Endothelial cell (in vitro differentiated cells): ENCODE measurements around the gene ZNF79. TPM values are rescaled to one million over a fixed set of nuclear protein-coding genes. Genes with fewer than 3 reads are reported as not detected.

ENCODE experiments used
- DNase-seq: peaks from one replicate; pipeline ENCODE4 v3.0.0; 2021; ENCODE audit warnings: low spot score
- H3K27ac Mint-ChIP-seq: one replicate; pipeline ENCODE4 v1.8.0; 2021; ENCODE audit warnings: mixed read lengths, inconsistent platforms; ENCODE audit not compliant: unreplicated experiment
- H3K27me3 Mint-ChIP-seq: one replicate; pipeline ENCODE4 v1.8.0; 2021; ENCODE audit warnings: mild to moderate bottlenecking, moderate library complexity, mixed read lengths, inconsistent platforms; ENCODE audit not compliant: unreplicated experiment
- H3K36me3 Mint-ChIP-seq: one replicate; pipeline ENCODE4 v1.8.0; 2021; ENCODE audit warnings: mild to moderate bottlenecking, low read depth, mixed read lengths, inconsistent platforms; ENCODE audit not compliant: unreplicated experiment
- H3K4me1 Mint-ChIP-seq: one replicate; pipeline ENCODE4 v1.8.0; 2021; ENCODE audit warnings: mild to moderate bottlenecking, mixed read lengths, inconsistent platforms; ENCODE audit not compliant: unreplicated experiment
- H3K4me3 Mint-ChIP-seq: one replicate; pipeline ENCODE4 v1.8.0; 2021; ENCODE audit warnings: mild to moderate bottlenecking, mixed read lengths, inconsistent platforms; ENCODE audit not compliant: unreplicated experiment
- H3K9me3 Mint-ChIP-seq: one replicate; pipeline ENCODE4 v1.8.0; 2021; ENCODE audit warnings: mixed read lengths, inconsistent platforms; ENCODE audit not compliant: unreplicated experiment
- CTCF ChIP-seq: fragments of 200-600 bp; sonication (generic); IDR thresholded peaks from one replicate; pipeline ENCODE4 v1.5.0; 2021; ENCODE audit warnings: antibody characterized with exemption; ENCODE audit not compliant: unreplicated experiment
- total RNA-seq: library from RNA; stranded (reverse); fragmentation: NEBNext Ultra II Directional; extraction: Animal tissue kit (Norgen Biotek cat#: 25700); gene quantifications from one replicate; pipeline ENCODE4 v1.2.1, GENCODE V29; 2021; ENCODE audit not compliant: unreplicated experiment

ZNF79 gene
- total RNA-seq, 1 donor from 2014 or later = 12.6 TPM

GRCh38 chr9:127389381-127390247 is 34.6 kb upstream of the ZNF79 start:
- Mint-ChIP-seq H3K27ac (no peak overlapping the region), H3K36me3 (no peaks in the 10 kb centered on the region), H3K4me3 (no peak overlapping the region), H3K4me1 (no peaks in the 10 kb centered on the region), H3K9me3 (no peaks in the 10 kb centered on the region), H3K27me3 (peaks cover 2% of the 10 kb centered on the region)
- no peak for TF ChIP-seq CTCF
- DNase-seq = no peak

GRCh38 chr9:127390248-127390545 is 34.0 kb upstream of the ZNF79 start:
- no peaks in the 10 kb centered on the region for H3K9me3 Mint-ChIP-seq
- H3K4me3 Mint-ChIP-seq = no peak overlapping the region
- no peak for TF ChIP-seq CTCF
- no peak overlapping the region for H3K27ac Mint-ChIP-seq
- no peaks in the 10 kb centered on the region for H3K4me1 Mint-ChIP-seq
- H3K36me3 Mint-ChIP-seq = no peaks in the 10 kb centered on the region
- DNase-seq = no peak
- peaks cover 2% of the 10 kb centered on the region for H3K27me3 Mint-ChIP-seq

GRCh38 chr9:127390563-127390962 is 33.6 kb upstream of the ZNF79 start:
- Mint-ChIP-seq H3K4me3 (no peak overlapping the region), H3K27me3 (peaks cover 2% of the 10 kb centered on the region), H3K4me1 (no peaks in the 10 kb centered on the region), H3K27ac (no peak overlapping the region), H3K9me3 (no peaks in the 10 kb centered on the region), H3K36me3 (no peaks in the 10 kb centered on the region)
- no peak for DNase-seq
- no peak for TF ChIP-seq CTCF

GRCh38 chr9:127392166-127392565 is 32.0 kb upstream of the ZNF79 start:
- H3K4me1 Mint-ChIP-seq = peaks cover 3% of the 10 kb centered on the region
- H3K9me3 Mint-ChIP-seq = no peaks in the 10 kb centered on the region
- peaks cover 5% of the 10 kb centered on the region for H3K27me3 Mint-ChIP-seq
- no peak overlapping the region for H3K27ac Mint-ChIP-seq
- no peaks in the 10 kb centered on the region for H3K36me3 Mint-ChIP-seq
- no peak for TF ChIP-seq CTCF
- no peak overlapping the region for H3K4me3 Mint-ChIP-seq
- DNase-seq = no peak

GRCh38 chr9:127392976-127393375 is 31.2 kb upstream of the ZNF79 start:
- no peak for DNase-seq
- Mint-ChIP-seq H3K9me3 (no peaks in the 10 kb centered on the region), H3K36me3 (no peaks in the 10 kb centered on the region), H3K4me1 (peaks cover 3% of the 10 kb centered on the region), H3K27me3 (peaks cover 5% of the 10 kb centered on the region), H3K27ac (no peak overlapping the region), H3K4me3 (no peak overlapping the region)
- no peak for TF ChIP-seq CTCF
